Measurements from ENCODE around the gene MRPL28.
A peak's percentile ranks its signal among the peaks of the same experiment; 100 is the strongest.
"Not testable (repeated sequence)": the region's sequence is repeated elsewhere in the genome, so short reads cannot be mapped to it uniquely, and the experiment has no call there.

Gene MRPL28

DNA sequence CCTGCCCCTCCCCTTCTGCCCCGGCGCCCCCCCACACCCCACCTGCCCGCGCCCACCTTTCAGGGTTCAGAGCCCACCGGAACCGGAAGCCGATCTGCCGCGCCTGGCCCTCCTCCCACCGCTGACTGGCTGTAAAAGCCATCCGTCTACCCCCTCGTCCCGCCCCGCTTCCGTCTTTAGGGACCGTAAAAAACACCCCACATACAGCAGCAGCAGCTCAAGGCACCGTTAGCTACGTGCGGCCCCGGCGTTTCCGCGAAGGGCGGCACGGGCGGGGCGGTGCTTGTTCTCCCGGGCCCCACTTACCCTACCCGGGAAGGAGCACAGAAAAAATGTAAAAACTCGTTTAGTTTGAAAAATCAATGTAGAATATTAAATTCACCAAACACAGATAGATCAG, at the start of gene MRPL28:
MRPL28 (minus strand) TSS at position 96 of the 400 bp plus-strand sequence. CDS start 320 bp downstream, outside the sequence.
- DNase-seq = peak; percentile 95

DNA sequence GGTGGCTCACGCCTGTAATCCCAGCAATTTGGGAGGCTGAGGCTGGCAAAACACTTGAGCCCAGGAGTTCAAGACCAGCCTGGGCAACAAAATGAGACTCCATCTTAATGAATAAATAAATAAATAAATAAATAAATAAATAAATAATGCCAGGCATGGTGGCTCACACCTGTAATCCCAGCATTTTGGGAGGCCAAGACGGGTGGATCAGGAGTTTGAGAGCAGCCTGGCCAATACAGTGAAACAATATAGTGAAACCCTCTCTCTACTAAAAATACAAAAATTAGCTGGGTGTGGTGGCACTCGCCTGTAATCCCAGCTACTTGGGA, 44.8 kb upstream of the MRPL28 start:
- not testable (repeated sequence) for DNase-seq

DNA sequence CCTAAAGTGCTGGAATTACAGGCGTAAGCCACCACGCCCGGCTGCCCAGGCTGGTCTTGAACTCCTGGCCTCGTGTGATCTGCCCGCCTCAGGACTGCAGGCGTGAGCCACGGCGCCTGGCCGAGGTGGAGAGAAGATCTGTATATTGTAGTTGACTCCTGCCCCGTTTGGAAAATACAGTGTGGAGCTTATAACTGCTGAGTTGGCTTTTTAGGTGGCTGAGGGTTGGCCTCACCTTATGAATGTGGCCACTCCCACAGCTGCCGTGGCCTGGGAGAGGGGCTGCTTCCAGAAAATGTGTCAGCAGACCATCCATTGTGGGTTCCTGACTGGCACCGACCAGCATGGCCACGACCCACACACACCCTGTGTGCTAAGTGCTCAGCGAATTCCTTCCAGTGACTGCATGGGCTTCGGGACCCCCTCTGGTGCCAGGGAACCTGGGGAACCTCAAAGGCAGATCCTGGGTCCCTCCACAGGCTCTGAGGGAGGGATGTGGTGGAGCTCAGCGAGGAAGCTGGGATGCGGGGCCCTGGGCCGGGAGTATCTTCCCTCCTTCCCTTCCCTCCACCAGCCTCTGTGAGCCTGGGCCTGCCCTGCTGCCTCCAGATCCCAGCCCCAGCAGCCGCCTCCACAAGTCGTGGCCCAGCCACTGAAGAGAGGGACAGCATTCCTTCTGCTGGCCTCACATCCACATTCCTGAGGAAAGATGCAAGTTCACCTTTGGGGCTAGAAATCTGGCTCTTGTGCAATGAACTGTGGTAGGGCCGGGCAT, 44.2 kb upstream of the MRPL28 start:
- DNase-seq = no peak

DNA sequence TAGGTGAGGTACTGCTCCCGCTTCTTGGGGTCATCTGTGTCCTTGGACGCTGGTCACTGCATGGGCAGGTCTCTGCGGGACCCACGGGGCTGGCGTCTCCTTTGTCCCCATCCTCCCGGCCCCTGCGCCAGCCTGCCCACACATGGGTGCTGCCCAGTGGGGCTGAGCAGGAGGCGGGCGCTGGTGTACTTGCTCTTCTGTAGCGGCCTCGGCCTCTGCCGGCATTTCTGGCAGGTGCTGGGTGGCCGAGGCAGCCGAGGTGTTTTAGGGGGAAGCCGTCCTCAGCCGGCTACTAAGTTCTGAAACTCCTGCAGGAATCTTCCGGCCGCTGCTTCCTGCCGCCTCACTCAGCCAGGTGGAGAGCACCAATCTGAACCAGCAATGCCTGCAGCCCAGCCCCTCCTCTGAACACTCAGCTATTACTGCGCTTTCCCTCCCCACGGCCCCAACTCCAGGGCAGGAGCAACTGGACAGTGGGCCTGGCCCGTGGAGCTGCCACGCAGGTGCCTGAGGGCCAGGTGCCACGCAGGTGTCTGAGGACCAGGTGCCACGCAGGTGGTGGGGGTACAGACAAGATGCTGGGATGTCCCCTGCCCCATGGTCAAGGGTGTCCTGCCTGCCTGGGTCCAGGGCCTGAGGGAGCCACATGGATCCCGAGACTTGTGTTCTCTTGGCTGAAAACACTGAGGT, 41.4 kb upstream of the MRPL28 start:
- no peak for DNase-seq

DNA sequence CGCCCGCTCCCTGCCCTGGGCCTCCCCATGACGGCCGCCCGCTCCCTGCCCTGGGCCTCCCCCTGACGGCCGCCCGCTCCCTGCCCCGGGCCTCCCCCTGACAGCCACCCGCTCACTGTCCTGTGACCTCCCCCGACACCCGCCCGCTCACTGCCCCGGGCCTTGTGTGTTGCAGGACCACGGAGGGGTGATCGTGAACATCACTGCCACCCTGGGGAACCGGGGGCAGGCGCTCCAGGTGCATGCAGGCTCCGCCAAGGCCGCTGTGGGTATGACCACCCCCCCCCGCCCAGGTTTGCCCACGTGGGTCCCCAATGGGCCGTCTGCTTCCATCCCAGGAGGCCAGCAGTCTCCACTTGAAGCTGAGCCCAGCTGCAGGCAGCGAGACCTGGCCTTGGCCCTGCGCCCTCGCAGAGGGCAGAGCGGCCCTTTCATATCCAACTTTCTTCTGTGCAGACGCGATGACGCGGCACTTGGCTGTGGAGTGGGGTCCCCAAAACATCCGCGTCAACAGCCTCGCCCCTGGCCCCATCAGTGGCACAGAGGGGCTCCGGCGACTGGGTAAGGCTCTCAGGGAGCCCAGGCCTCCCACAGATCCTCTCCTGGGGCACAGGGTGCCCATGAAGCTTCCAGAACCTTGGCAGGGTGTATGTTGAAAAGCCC, 40.3 kb upstream of the MRPL28 start:
- DNase-seq = no peak

DNA sequence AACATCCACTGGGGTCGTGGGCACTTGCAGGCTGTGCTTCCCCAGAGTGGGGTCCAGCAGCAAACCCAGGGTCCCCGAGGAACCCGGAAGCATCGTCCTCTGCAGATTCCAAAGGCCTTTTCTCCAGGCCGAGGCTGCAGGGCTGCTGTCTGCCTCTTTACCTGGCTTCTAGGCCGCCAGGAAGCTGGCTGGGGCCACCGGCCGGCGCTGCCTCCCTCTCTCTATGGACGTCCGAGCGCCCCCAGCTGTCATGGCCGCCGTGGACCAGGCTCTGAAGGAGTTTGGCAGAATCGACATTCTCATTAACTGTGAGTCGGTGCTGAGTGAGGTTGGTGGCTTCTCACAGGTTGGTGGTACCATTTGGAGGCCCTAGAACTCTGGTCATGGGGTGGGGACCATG, 36.9 kb upstream of the MRPL28 start:
- no peak for DNase-seq

DNA sequence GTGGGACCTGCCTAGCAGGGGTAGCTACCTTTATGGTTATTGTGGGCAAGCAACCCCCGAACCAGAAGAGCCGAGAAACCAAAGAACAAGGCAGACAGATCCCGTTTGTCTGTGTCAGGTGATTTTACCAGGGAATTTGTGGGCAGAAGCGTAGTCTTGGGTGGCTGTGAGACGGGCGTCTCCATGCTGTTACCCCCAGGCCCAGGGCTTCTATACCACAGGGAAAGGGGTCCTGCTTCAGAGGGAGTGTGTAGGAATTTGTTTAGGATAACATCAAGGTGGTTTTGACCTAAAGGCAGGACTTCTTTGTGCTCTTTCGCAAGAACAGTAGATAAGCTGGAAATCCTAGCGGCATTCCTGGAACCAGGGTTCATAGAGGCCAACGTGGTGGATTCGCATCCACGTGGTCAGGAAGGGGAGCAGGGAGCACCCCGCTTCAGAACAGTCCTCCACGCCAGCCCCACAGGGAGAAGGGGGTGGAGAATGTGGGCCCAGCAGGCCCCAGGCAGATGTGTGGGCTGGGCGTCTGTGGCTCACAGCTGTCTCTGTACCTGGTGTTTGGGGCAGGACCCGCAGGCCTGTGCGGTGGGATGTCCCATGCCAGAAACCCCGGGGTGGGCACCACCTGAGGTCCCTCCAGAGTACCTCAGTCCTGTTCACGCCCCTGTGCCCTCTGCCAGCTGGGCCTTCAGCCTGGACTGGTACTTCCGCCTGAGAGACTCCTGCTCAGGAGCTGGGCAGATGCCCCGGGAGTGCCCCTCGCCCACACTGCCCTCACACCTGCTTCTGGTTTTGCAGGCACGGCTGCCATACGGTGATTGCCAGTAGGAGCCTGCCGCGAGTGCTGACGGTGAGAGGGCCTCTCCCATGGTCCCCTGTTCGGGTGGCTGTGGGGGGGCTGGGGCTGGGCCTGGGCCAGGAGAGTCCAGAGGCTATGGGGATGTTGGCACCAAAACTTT, 35.5 kb upstream of the MRPL28 start:
- no peak for DNase-seq

DNA sequence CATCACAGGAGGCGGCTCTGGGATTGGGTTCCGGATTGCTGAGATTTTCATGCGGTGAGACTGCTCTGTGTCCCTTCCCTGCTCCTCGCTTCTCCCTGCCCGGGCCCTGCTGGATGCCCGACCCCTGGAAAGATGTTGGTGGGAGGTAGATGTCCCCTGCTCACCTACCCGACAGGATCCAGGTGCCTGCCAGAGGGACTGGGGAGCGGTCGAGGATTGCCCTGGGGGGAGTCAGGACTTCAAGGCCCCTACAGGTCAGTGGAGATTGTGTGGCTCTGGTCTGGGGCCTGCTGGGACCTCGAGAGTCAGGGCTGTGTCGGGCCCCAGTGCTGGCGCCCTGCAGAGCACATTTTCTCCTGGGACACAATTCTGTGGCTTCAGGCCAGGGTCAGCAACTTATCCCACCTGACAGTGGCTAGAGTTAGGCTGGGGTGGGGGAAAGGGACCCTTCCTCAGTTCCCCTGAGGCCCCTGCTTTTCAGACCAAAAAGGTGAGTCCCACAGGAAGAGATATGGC, 34.7 kb upstream of the MRPL28 start:
- DNase-seq = no peak

DNA sequence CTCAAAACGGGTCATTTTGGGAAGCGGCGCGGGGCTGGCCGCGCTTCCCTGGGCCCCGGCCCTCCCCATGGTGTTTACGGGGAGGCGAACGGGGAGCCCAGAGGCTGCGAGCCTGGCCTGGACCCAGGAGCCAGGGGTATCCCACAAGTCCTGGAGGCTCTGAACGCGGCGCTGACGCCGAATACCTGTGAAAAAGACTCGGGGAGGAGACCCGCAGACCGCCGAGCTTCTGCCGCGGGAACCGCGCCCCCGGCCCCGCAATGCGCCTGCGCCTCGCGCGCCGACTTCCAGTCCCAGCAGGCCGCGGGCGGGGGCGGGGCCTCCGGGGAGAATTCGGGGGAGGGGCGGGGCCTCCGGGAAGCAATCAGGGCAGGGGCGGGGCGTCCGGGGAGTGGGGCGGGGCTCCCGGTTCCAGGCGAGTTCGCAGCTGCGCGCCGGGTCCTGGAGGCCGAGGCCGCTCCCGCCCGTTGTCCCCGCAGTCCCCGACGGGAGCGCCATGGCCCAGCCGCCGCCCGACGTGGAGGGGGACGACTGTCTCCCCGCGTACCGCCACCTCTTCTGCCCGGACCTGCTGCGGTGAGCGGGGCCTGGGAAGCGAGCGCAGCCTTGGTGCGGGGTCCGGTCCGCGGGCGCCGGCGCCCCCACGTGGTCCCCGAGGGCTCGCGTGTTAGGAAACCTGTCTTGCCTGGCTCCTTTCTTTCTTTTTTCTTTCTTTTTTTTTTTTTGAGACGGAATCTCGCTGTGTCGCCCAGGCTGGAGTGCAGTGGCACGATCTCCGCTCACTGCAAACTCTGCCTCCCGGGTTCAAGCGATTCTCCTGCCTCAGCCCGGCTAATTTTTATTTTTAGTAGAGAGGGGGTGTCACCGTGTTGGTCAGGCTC, 31.4 kb upstream of the MRPL28 start, which contains the start of gene DECR2:
DECR2 (plus strand) TSS at position 418 of the 881 bp plus-strand sequence; CDS start at position 497, 79 bp downstream.
- peak; percentile 86 for DNase-seq

DNA sequence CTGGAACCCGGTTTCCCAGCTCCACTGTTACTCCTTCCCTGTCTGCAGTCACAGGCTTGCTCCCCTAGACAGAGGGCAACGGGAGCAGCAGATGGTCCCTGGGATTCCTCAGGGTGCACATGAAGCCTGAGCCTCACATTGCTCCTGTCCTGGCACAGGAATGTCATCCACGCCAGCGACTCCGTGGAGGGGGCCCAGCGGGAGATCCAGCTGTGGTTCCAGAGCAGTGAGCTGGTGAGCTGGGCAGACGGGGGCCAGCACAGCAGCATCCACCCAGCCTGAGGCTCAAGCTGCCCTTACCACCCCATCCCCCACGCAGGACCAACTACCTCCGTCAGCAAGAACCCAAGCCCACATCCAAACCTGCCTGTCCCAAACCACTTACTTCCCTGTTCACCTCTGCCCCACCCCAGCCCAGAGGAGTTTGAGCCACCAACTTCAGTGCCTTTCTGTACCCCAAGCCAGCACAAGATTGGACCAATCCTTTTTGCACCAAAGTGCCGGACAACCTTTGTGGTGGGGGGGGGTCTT, 29.8 kb upstream of the MRPL28 start:
- no peak for DNase-seq

DNA sequence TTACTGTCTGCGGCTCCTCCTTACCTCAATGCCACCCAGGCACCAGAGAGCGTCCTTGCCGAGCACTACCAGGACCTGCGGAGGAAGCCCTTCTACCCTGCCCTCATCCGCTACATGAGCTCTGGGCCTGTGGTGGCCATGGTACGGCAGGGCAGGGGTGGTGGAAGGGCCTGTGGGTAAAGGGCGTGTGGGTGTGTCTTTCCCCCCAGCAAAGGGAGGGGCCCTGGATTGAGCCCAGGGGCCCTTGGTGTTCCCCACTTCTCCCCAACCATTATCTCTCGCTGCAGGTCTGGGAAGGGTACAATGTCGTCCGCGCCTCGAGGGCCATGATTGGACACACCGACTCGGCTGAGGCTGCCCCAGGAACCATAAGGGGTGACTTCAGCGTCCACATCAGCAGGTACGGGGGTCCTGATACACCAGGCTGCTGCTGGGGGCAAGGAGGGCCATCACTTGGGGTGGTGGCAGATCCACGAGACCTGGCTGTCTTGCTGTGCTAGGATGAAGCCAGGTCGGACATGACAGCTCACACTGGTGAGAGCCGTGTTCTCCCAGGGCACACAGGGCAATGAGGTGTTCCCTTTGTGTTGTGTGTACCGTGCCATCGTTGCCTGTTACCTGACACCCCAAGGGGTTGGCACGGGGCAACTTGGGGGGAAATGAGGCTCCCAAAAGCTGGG, 29.1 kb upstream of the MRPL28 start:
- DNase-seq = no peak

DNA sequence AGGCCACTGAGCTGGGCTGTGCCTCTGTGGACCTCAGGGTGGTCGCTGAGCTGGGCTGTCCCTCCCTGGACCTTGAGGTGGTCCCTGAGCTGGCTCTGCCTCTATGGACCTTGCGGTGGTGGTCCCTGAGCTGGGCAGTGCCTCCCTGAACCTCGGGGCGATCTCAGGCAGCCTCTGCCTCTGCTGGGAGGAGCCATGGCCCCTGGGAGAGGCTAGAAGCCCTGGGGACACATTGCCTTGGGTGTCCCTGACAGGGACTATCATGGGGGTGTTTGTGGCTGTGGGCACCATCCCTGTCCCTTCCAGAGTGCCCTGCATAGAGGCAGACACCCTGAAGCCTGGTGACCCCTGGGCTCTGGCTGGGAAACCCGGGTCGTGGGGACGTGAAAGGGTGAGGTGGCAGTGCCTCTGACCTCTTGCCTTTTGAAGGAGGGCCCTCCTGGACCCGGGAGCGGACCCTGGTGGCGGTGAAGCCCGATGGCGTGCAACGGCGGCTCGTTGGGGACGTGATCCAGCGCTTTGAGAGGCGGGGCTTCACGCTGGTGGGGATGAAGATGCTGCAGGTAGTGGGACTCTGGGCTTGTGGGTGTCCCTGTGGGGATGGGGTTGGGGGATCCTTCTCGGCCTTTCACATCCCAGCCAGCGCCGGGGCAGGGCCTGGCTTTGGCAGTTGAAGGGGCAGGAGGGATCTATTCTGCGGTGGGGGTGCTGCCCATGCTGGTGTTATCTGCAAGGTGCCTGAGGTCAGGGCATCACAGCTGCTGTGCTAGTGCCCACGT, 28.4 kb upstream of the MRPL28 start:
- DNase-seq = no peak

DNA sequence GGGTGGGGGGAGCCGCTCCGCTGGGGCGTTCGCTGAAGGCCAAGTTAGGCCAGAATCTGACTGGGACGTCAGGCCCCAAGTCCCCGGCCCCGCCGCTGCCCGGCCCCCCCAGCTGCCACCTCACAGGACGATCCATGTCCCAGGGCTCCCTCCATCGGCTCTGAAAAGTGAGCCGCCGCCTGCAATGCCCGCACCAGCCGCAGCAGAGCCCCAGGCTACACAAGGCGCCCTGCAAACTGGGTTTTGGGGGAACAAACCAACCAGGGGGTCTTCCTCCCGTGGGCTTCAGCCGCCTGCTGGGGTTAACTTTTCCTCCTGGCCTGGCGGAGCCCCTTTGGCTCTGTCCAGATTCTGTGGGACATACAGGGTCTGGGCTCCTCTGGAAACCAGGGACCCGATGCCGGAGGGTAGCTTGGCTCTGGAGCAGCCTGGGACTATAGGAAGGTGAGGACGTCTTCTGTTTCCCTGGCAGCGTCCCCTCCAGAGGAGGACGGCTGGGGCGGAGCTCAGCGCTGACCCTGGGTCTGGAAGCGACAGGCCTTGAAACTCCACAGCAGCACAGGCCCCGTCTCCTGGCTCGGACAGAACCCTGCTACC, 27.5 kb upstream of the MRPL28 start:
- peak; percentile 14 for DNase-seq

DNA sequence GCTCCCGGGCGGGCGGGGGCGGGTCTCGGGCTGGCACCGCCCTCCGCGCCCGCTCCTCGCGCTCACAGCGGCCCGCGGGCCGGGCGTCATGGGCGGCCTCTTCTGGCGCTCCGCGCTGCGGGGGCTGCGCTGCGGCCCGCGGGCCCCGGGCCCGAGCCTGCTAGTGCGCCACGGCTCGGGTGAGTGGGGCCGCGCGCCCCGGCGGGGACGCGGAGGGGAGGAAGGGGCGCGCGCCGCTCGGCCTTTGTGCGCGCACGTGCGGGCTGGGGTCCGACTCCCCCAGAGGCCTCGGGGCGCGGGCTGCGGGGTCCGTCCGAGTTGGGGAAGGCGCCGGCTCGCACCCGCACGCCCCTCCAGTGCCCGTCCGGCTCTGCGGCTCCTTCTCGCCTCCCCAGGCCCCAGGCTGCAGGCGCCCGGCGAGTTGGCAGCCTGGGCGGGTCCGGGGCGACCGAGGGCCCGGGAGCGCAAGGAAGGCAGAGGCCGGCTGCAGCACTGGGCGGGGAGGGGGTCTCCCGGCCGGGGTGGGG, 26.9 kb upstream of the MRPL28 start, which contains the start of gene NME4:
NME4 (plus strand) TSS at position 65 of the 527 bp plus-strand sequence; CDS start at position 89, 24 bp downstream.
- peak; percentile 27 for DNase-seq

DNA sequence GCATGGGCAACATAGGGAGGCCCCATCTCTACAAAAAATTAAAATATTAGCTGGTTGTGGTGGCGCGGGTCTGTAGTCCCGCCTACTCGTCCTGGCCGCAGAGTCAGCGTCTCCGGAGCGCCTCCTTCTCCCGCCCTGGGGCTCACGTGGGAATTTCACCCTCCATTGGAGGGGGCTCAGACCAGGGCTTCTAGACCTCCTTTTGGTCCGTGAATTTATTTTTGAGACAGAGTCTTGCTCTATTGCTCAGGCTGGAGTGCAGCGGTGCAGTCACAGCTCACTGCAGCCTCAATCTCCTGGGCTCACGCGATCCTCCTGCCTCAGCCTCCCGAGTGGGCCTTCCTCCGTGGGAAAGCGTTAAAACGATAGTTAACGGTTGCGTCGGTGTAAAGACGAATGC, 26.3 kb upstream of the MRPL28 start:
- peak; percentile 71 for DNase-seq

DNA sequence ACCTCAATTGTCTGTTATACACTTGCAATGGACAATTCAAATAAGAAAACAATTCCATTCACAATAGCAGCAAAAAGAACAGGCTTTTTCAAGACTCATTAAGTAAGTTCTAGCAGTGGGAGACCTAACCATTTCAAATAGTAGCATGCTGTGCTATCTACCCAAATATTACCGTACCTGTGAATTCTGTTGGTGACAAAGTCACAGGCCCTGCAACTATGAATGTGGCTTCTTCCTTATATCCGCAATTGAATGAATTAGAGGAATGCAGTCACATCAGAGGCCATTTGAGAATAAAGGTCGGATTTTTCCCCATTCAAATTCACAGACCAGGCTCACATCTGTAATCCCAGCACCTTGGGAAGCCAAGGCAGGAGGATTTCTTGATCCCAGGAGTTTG, 25.9 kb upstream of the MRPL28 start:
- peak; percentile 50 for DNase-seq

DNA sequence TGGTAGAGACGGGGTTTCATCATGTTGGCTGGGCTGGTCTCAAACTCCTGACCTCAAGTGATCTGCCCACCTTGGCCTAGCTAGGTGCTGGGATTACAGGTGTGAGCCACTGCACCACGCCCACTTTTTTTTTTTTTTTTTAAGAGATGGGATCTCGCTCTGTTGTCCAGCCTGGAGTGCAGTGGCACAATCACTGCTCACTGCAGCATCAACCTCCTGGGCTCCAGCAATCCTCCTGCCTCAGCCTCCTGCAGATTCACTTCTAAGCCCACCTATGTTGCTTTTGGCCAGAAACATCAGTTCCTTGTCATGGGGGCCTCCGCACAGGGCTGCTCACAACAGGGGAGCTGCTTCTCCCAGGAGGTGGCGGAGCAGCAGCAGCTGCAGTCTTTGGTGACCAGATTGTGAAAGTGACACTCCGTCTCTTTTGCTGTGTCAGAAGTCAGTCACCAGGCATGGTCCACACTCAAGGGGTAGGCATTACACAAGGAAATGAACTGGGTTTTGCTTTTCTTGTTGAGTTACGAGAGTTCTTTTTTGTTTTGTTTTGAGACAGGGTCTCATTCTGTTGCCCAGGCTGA, 22.2 kb upstream of the MRPL28 start:
- no peak for DNase-seq

DNA sequence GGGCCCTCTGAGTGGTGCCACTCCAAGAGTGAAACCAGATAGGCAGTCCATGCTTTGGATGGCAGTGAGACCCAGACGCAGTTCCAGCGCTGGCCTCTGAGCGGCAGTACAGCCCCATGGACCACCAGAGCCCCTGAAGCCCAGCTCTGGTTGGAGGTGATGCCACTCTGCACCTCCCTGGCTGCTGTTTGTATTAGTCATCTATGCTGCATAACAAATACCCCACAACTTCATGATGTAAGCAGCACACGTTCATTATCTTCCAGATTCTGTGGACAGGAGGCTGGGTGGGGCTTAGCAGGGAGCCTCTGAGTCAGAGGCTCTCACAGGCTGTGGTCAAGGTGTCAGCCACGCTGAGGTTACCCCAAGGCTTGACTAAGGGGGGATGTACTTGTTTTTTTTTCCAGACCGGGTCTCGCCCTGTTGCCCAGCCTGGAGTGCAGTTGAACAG, 21.6 kb upstream of the MRPL28 start:
- peak; percentile 51 for DNase-seq
